GM18867 (cell line): ENCODE data around the gene UBAC1.
"Not testable (repeated sequence)": the region's sequence is repeated elsewhere in the genome, so short reads cannot be mapped to it uniquely, and the experiment has no call there.

Experiments used
- ATAC-seq: cut with Tn5 transposase; IDR thresholded peaks from one replicate; pipeline ENCODE4 v1.9.1; 2021; ENCODE audit warnings: mild to moderate bottlenecking, moderate library complexity; ENCODE audit not compliant: unreplicated experiment

UBAC1 gene

DNA sequence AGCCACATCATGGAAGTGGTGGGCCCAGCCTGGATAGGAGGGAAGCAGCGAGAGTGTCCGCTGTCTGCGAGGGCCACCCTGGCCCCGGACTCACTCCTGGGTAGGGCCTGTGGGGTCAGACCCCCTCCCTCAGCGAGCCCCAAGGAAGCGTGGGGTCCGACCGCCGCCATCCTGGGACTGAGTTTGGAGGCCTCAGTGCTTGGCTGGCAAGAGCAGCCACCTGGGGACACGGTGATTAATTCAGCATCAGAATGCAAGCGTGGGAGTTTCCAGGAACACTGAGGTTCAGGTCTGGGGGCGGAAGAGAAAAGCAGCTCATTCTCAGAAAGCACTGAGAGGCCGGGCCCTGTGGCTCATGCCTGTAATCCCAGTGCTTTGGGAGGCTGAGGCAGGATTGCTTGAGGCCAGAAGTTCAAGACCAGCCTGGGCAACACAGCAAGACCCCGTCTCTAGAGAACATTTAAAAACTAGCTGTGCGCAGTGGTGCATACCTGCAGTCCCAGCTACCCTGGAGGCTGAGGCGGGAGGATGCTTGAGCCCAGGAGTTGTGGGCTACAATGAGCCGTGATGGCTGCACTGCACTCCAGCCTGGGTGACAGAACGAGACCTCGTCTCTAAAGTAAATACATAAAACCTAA is 35.6 kb downstream of the UBAC1 start:
- ATAC-seq: no peak

- no peak for ATAC-seq
Observed at GRCh38 chr9:135924628-135925338, 36.4 kb downstream of the UBAC1 start.

- no peak for ATAC-seq
Observed at GRCh38 chr9:135923508-135923907, 37.7 kb downstream of the UBAC1 start.

DNA sequence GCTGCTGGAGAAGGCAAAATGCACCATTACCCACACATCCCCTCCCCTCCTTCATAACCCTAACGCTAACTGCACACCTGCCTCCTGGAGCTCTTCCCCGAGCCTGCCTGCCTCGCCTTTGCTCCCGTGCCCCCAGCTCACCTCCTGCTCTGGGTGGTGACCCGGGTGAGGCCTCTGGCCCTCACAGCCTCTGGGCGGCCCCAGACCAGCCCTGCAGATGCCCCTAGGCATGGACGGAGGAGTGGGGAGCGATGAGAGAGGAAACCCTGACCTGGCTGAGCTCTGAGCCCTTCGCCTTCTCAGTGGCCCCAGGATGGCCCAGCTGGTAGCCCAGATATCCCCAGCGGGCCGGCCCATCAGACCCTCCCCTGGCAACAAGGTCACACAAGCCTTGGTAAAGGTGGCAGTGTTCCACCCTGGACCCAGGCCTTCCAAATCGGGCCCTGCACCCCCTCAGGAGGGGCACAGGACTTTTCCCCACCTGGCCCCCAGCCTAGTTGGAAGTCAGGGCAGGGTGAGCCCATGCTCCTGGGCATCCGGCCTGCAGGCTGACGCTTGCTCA is 39.3 kb downstream of the UBAC1 start:
- ATAC-seq: no peak

DNA sequence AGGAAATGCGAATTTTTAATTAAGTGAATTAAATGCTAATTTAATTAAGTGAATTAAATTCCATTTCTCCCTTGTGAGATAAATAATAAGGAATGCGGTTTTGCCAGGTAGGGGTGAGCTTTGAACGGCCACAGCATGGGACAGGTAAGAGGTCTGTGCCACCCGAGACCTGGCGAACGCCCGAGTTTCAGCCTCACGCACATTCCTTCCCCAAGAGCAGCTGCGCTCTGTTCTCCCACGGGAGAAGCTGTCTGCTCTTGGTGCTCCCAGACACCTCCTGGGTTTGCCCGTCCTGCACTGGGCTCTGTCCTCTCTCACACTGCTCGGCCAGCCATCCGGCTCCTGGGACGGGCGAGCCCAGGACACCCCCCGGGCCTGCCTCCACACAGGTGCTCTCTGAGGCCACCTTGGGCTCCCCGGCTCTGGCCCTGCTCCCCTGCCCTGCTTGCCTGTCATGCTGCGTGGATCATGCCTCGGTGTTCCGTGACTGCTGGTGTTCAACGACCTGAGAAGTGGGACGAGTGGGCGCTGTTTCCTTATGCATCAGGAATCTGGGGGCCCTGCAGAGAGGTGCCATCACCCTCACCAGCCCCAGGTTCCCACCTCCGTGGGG is 40.1 kb downstream of the UBAC1 start:
- no peak for ATAC-seq

- no peak for ATAC-seq
Observed at GRCh38 chr9:135920256-135920930, 40.8 kb downstream of the UBAC1 start.

DNA sequence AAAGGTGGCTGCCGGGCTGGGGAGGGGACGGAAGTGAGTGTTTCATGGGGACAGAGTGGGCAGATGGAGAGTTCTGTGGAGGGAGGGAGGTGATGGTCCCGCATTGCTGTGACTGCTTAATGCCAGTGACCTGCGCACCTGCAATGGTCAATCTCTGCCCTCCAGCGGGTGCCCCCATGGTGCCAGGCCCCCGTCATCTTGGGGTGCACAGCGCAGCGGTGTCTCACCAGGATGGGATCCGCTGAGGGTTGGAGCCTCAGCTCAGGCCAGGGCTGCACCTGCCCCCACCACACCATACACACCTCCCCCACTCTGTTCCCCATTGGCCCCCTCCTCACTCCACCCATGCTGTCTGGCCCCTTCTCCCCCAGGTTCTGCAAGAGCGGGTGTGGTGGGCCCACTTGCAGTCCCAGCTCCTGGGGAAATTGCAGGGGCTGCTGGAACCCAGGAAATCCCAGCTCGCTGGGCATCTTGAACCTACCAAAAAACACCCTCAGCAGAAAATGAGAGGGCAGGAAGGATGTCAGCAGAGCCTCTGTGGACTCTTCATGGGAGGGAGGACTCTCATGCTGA is 41.8 kb downstream of the UBAC1 start:
- ATAC-seq: no peak

DNA sequence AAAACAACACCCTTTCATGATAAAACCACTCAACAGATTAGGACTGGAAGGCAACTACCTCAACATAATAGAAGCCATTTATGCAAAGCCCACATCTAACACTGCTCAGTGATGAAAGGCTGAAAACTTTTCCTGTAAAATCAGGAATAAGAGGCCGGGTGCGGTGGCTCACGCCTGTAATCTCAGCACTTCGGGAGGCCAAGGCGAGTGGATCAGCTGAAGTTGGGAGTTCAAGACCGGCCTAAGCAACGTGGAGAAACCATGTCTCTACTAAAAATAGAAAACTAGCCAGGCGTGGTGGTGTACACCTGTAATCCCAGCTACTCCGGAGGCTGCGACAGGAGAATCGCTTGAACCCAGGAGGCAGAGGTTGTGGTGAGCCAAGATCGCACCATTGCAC is 44.9 kb downstream of the UBAC1 start:
- not testable (repeated sequence) for ATAC-seq

- ATAC-seq: no peak
Observed at GRCh38 chr9:135914921-135915320, 46.3 kb downstream of the UBAC1 start.

GRCh38 chr9:135911233-135911632 is 49.9 kb downstream of the UBAC1 start:
- not testable (repeated sequence) for ATAC-seq

GRCh38 chr9:135910757-135911156 is 50.4 kb downstream of the UBAC1 start:
- ATAC-seq: no peak

DNA sequence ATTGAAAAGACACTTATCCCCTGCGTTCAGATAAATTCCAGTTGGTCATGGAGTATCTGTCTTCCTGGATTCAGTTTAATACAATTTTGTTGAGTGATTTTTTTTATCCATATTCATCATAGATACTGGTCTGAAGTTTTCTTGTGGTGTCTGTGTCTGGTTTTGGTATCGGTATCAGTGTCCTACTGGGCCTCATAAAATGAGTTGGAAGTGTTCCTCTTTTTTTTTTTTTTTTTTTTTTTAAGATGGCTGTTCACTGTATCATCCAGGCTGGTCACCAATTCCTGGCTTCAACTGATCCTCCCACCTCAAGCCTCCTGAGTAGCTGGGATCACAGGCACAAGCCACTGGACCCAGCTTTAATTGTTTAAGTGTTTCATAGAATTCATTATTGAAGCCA is 51.0 kb downstream of the UBAC1 start:
- ATAC-seq: no peak

- no peak for ATAC-seq
Observed at GRCh38 chr9:135909371-135909770, 51.8 kb downstream of the UBAC1 start.

GRCh38 chr9:135908754-135909204 is 52.4 kb downstream of the UBAC1 start:
- no peak for ATAC-seq

DNA sequence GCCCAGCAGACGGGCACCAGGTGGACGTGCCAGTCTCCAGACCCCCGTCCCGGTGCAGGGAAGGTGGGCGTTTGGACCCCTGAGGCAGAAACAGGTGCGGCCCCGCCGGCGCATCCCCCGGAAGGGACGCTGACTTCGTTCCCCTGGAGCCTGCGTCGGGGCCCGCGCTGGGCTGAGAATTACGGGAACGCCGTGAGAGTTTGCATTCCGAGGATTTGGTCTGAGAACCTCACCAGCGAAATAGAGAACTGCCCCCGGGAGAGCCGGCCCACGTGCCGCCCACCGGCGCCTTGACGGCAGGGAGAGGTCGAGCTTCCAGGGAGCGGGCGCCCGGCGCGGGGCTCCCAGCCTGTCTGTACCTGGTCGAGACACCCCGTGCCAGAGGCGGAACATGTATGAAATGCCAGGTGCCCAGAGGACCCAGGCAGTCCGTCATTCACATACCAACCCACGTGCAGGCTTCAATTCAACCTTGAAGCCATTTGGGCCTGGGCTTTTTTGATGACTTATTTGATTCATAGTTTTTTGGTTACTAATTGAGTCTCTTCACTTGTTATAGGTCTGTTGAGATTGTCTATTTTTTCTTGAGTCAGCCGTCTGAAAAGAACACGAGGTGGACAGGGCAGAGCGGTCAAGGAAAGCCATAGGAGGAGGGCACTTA is 53.0 kb downstream of the UBAC1 start:
- peak; percentile 0 for ATAC-seq

GRCh38 chr9:135907431-135908092 is 53.6 kb downstream of the UBAC1 start, which contains the start of gene CAMSAP1:
TSS of gene CAMSAP1 (minus strand) at chr9:135907546. CDS start at chr9:135907159, 387 bp downstream.
- ATAC-seq: peak; percentile 76

GRCh38 chr9:135907006-135907430 is 54.2 kb downstream of the UBAC1 start:
- ATAC-seq: peak; percentile 19

GRCh38 chr9:135906291-135907005 is 54.7 kb downstream of the UBAC1 start:
- peak; percentile 3 for ATAC-seq
